ENCODE data around the gene NIPA2.

Gene NIPA2

DNA sequence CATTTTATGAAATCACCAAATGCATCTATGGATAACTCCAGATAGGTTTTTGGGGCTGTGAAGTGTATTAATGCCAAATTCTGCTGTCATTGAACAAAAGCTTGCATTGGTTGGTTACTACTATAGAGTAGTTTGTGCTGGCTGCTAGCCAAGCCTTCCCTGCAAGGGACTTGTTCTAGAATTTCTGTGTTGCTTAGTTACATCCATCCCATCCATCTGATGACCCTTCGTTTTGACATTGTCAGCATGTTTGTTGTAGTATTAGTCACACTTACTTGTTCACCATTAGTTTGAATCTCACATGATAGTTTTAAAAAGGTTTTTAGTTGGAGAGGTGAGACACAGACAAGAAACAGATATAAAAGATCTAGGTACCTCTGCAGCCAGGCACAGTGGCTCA, 7.0 kb upstream of the NIPA2 start:
- FAIRE-seq (no peak), DNase-seq (ENCODE audit: low spot score) (no peak)

DNA sequence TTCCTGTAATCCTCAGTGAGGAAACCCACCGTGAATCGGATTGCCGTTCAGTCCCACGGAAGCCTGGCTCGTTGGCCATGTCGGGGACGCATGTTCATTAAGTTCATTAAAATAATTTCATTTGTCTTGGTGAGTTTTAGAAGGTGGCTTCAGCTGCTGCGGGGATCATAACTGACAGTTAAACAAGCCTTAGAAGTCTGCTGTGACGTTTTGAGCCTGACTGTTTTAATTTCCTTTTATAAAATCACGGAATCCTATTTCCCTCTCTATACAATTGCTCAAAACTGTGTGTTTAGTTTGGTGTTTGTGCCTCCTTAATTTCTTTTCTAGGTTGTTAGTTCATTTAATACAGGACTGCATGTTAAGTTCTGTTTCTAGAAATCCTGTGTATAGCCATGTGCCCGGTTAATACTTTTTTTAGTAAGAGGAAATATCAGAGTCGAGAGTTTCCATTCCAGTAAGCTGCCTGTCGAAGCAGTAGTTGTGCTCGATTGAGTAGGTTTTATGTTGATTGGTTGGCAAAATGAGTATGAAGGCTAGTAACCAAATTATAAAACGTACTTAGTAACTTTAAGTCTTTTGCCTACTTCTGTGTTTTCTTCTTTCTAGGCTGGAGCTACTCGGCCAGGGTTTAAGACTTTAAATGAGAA, 705 bp downstream of the NIPA2 start:
- FAIRE-seq (no peak), DNase-seq (ENCODE audit: low spot score) (peak; percentile 16)

- FAIRE-seq, result no peak
- DNase-seq (ENCODE audit: low spot score), result no peak
Observed at GRCh38 chr15:22844421-22845288, 6.2 kb downstream of the NIPA2 start.

- FAIRE-seq (no peak), DNase-seq (ENCODE audit: low spot score) (no peak)
Observed at GRCh38 chr15:22845289-22845900, 6.9 kb downstream of the NIPA2 start.

DNA sequence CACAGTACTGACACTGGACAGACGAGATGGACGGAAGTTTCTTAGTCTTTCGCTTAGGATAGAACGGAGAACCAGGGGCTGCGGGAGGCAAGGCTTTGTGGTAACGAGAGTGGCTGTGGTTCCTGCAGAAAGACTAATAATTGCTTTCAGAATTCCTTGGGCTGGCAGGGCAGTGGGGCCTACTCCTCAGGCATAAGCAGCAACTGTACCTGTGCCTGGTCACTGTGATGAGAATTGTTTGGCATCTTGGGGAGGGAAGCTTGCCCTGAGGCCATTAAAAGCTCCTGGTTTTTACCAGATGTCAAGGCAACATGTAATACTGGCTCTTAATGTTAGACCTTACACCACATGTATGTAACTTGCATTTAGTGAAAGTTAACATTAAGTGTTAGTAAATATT, 7.6 kb downstream of the NIPA2 start:
- FAIRE-seq (no peak), DNase-seq (ENCODE audit: low spot score) (no peak)

DNA sequence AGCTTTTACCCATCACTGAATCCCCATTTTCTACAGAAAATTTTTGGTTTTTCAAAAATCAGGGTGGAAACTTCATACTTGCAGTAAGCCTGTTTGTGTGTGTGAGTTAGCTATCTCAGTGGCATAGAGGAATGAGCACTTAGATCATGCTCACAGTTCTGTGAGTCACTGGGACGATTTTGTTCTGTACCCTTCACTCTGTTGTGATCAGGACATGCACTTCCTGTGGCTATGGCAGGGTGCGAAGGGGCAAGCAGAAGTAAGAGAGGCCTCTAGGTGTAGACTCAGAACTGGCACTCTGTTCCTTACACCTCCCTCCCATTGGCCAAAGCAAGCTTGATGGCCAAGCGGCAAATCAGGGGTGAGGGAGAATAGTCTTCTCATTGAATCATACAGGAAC, 11.6 kb downstream of the NIPA2 start:
- no peak for FAIRE-seq

DNA sequence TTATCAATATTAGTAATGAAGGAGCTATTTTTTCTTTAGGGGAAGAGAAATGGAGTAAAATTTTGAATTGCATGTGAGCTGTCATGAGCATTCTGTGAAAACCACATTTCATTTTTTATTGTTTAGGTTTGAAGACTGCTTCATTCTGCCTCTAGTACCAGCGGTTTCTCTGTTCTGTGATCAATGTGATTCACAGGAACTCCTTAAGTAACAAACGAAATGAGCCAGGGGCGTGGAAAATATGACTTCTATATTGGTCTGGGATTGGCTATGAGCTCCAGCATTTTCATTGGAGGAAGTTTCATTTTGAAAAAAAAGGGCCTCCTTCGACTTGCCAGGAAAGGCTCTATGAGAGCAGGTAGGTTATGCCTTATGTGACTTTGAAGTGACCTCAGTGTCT, 13.0 kb downstream of the NIPA2 start:
- no peak for FAIRE-seq
- no peak for DNase-seq (ENCODE audit: low spot score)

More for the DNA sequence above, 11.6 kb downstream of the NIPA2 start:
- no peak for DNase-seq (ENCODE audit: low spot score)

- FAIRE-seq (no peak), DNase-seq (ENCODE audit: low spot score) (no peak)
Observed at GRCh38 chr15:22855791-22856190, 17.3 kb downstream of the NIPA2 start.

GRCh38 chr15:22856659-22857058, 18.2 kb downstream of the NIPA2 start:
- FAIRE-seq (no peak), DNase-seq (ENCODE audit: low spot score) (no peak)

DNA sequence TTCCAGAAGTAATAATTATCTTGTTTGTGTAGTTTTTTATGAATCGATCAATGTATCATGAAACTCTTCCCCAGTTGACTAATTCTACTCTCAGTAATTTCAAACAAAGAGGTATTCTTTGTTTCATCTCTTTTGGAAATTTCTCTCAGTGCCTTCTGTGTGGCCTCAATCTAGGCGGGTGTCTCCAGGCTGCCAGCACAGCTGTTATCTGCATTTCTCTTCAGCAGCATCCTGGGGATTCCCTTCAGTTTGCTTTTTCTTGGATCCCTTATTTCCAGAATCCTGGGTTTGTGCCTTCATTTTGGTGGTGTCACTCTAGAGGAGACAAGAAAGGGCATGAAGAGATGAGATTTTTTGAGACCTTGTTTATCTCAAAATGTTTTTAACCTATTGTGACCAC, 22.7 kb downstream of the NIPA2 start:
- no peak for FAIRE-seq
- no peak for DNase-seq (ENCODE audit: low spot score)

DNA sequence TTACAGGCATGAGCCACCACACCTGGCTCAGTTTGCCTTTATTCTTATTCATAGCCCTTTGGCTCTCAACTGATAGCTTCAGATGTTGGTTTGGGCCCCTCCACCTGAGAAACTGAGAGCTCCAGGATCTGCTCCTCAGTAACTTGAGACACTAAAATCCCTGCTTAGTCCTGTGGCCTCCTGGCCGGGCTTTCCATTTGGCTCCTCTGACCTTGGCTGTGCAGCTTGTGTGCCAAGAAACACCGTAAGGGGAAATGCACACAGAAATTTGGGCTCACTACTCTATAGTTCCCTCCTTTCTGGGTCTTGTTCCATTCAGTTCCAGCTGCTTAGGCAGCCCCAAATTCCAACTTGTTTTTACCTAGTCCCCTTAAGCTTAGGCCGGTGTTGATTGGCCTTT, 24.9 kb downstream of the NIPA2 start:
- no peak for DNase-seq (ENCODE audit: low spot score)
- FAIRE-seq, result no peak

DNA sequence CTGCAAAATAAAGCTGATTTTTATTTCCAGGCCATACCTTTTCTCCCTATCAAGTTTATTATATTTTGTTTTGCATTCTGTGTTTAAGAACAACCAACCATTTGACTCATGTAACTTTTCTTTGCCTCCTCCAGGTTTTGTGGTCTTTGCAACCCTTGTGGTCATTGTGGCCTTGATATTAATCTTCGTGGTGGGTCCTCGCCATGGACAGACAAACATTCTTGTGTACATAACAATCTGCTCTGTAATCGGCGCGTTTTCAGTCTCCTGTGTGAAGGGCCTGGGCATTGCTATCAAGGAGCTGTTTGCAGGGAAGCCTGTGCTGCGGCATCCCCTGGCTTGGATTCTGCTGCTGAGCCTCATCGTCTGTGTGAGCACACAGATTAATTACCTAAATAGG, 27.6 kb downstream of the NIPA2 start:
- FAIRE-seq, result no peak
- DNase-seq (ENCODE audit: low spot score), result peak; percentile 12

GRCh38 chr15:22867886-22868285, 29.4 kb downstream of the NIPA2 start:
- FAIRE-seq (no peak), DNase-seq (ENCODE audit: low spot score) (no peak)

GRCh38 chr15:22868495-22868894, 30.0 kb downstream of the NIPA2 start:
- FAIRE-seq, result no peak
- DNase-seq (ENCODE audit: low spot score), result no peak

DNA sequence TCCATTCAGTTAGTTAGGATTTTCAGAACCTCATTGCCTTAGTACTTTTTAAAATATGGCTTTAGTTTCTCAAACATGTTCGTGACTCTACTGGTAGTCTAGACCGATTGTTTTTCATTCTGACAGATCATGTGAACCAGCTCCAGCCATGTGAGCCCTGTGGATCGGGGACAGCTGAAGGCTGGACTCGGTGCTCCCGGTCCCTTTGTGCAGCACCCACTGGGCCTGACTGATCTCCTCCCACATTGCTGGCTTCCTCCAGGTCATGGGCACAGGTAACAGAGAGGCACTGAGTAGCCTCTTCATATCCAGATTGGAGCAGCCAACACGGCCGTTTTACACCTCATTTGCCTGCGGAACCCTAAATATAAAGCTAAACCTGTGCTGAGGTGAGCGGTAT, 30.5 kb downstream of the NIPA2 start:
- DNase-seq (ENCODE audit: low spot score) (no peak), FAIRE-seq (no peak)

- FAIRE-seq (no peak), DNase-seq (ENCODE audit: low spot score) (no peak)
Observed at GRCh38 chr15:22869856-22870255, 31.4 kb downstream of the NIPA2 start.

DNA sequence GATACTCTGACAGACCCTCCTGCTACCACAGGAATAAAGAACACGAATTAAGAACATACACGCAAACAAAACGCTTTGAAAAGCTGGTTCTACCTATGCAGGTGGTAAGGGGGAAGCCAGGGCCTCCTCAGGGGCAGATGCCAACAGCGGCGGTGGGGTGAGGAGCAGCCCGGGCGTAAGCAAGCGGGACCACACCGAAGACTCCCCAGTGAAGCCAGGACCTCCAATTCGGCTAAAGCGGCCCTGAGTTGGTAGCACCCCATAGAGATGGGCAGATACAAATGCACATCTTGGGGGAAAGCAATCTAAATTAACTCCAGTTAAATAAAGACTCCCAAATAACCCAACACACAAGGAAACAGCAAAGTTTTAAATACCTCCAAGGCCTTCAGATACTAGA, 32.4 kb downstream of the NIPA2 start:
- DNase-seq (ENCODE audit: low spot score), result no peak
- FAIRE-seq, result no peak

- DNase-seq (ENCODE audit: low spot score), result no peak
- no peak for FAIRE-seq
Observed at GRCh38 chr15:22871481-22872086, 33.1 kb downstream of the NIPA2 start.

DNA sequence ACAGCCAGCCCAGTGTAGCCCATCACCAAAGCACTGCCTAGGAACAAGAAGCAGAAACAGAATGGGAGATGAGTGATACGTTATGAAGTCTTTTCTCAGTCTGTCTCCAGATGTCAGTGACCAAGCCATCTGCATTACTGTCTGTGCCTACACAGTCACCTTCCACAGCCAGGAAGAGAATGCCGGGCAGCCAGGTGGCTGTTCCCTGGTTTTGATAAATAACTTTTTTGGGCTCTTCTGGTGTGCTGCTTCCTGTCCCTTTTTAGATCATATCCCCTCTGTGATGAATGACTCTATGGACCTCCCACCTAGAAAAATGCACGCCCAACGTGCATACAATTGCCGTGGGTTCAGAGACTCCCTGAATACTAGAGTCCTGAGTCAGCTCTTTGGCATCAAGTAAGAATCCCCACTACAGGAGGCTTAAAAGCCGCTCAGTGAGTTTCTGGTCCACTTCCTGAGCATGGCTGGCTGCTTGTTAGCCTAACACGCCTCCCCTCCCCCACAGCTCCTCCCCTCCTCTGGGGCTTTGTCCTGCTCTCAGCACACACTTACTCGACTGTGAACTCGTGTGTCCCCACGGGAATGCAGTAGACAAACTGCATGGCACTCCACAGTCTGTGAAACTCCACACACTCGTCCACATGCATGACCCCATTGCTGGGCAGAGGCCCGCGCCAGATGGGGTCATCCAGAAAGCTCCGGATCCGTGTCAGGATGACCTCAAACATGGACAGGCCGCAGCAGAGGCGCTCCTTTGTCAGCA, 34.7 kb downstream of the NIPA2 start:
- FAIRE-seq (no peak), DNase-seq (ENCODE audit: low spot score) (peak; percentile 60)

DNA sequence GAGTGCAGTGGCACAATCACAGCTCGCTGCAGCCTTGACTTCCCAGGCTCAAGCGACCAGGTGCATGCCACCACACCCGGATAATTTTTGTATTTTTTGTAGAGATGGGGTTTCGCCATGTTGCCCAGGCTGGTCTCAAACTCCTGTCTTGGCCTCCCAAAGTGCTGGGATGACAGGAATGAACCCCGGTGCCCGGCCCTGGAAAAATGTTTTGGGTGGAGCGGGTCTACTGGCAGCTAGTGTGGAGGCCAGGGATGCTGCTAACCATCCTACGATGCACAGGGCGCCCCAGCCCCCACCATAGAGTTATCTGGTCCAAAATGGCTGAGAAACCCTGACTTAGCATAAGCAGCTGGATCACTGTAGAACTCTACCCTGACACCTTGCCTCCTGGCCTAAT, 35.4 kb downstream of the NIPA2 start:
- FAIRE-seq (no peak), DNase-seq (ENCODE audit: low spot score) (no peak)

GRCh38 chr15:22874256-22874655, 35.8 kb downstream of the NIPA2 start:
- FAIRE-seq (no peak), DNase-seq (ENCODE audit: low spot score) (no peak)

All from RCC 7860 (cell line).